T-cell (primary cell): Measurements from ENCODE around the gene DCAF12. TPM values are rescaled to one million over a fixed set of nuclear protein-coding genes. Genes with fewer than 3 reads are reported as not detected.

ENCODE experiments used
- ATAC-seq, 4 experiments: fragments of 200-7000 bp in 3 of 4; fragments of 150-1000 bp in 1 of 4; cut with Tn5 transposase; replicated peaks in 1 of 4; 1 replicate in 3 of 4; 2 replicates in 1 of 4; pipeline ENCODE4 v1.10.0; 2021; ENCODE audit warnings: moderate library complexity in 3 of 4, mild to moderate bottlenecking in 2 of 4, moderate number of reproducible peaks in 1 of 4
- CTCF ChIA-PET, 2 donors: fragments of 300-600 bp; sonication (Branson Sonifier 250); formaldehyde crosslinking; loops; one replicate each; lab custom pipeline; 2022; ENCODE audit warnings: antibody characterized with exemption in 2 of 2; lab: Charles Lee
- POLR2A ChIA-PET, 2 donors: fragments of 300-600 bp; sonication (Branson Sonifier 250); formaldehyde crosslinking; loops; one replicate each; lab custom pipeline; 2022; ENCODE audit warnings: antibody characterized with exemption in 2 of 2; lab: Charles Lee
- DNase-seq, 35 experiments: peaks; one replicate each; pipeline versions ENCODE4 v3.0.0 to v3.0.0-alpha.2; 2013 to 2023
- H3K27ac ChIP-seq: one replicate; pipeline ENCODE4 v1.5.1; 2013; ENCODE audit warnings: low read length
- H3K27me3 ChIP-seq, 2 experiments: replicated peaks in 1 of 2; 1 replicate in 1 of 2; 2 replicates in 1 of 2; pipeline versions ENCODE4 v1.6.1 to v1.7.0; 2013; ENCODE audit warnings: low read length in 1 of 2, mixed read lengths in 1 of 2; ENCODE audit not compliant: control insufficient read depth in 2 of 2, insufficient read depth in 2 of 2; ENCODE audit errors: extremely low read depth in 1 of 2
- H3K36me3 ChIP-seq, 2 donors: 1 replicate in 1 of 2; 2 replicates in 1 of 2; pipeline versions ENCODE4 v1.6.1 to v1.7.0; 2013; ENCODE audit warnings: low read length in 1 of 2; ENCODE audit not compliant: control insufficient read depth in 2 of 2, insufficient read depth in 1 of 2; ENCODE audit errors: extremely low read depth in 1 of 2
- H3K4me1 ChIP-seq, 2 experiments: 1 replicate in 1 of 2; 2 replicates in 1 of 2; pipeline versions ENCODE4 v1.6.1 to v1.7.0; 2013; ENCODE audit warnings: low read length in 2 of 2, mixed read lengths in 1 of 2; ENCODE audit not compliant: insufficient read depth in 2 of 2, control insufficient read depth in 1 of 2; ENCODE audit errors: extremely low read depth in 1 of 2
- H3K4me3 ChIP-seq, 2 donors: 1 replicate in 1 of 2; 2 replicates in 1 of 2; pipeline versions ENCODE4 v1.5.1 to v1.7.0; 2013; ENCODE audit warnings: mild to moderate bottlenecking in 2 of 2, low read length in 1 of 2, moderate library complexity in 1 of 2; ENCODE audit not compliant: control insufficient read depth in 1 of 2; ENCODE audit errors: extremely low read depth in 1 of 2
- H3K9me3 ChIP-seq: 2 replicates; pipeline ENCODE4 v1.7.0; 2013
- H3K27ac Mint-ChIP-seq, 2 donors: one replicate each; pipeline ENCODE4 v1.8.0; 2020 to 2021; ENCODE audit warnings: mild to moderate bottlenecking in 2 of 2, mixed read lengths in 2 of 2
- H3K27me3 Mint-ChIP-seq, 2 donors: one replicate each; pipeline ENCODE4 v1.8.0; 2021 to 2022; ENCODE audit warnings: mixed read lengths in 2 of 2
- H3K36me3 Mint-ChIP-seq: one replicate; pipeline ENCODE4 v1.8.0; 2021; ENCODE audit warnings: mixed read lengths
- H3K4me1 Mint-ChIP-seq, 3 donors: one replicate each; pipeline ENCODE4 v1.8.0; 2020 to 2022; ENCODE audit warnings: mixed read lengths in 3 of 3, mild to moderate bottlenecking in 1 of 3
- H3K4me3 Mint-ChIP-seq, 3 donors: one replicate each; pipeline ENCODE4 v1.8.0; 2020 to 2022; ENCODE audit warnings: mild to moderate bottlenecking in 3 of 3, mixed read lengths in 3 of 3, moderate library complexity in 3 of 3
- H3K9me3 Mint-ChIP-seq, 3 donors: one replicate each; pipeline ENCODE4 v1.8.0; 2020 to 2022; ENCODE audit warnings: mixed read lengths in 3 of 3
- WGBS: methylation state at CpG from one replicate; pipeline ENCODE4 v1.1.5; 2013; ENCODE audit warnings: missing lambda C conversion rate; ENCODE audit not compliant: insufficient coverage; 5-methylcytosine and 5-hydroxymethylcytosine counted together
- total RNA-seq, 35 experiments: library from RNA in 6 of 35; stranded (reverse) in 6 of 35; fragments of 120-200 nt in 1 of 35; gene quantifications; one replicate each; pipeline versions ENCODE4 v1.2.1 to v1.2.4 and lab custom pipeline; 2013 to 2026

The DCAF12 gene
- total RNA-seq, 5 donors from 2014 or later (not counting 1 experiment from before 2014, with no cell fraction given): 15.5 to 29.1 (median 23.3) TPM

GRCh38 chr9:34049630-34050384, 76.7 kb downstream of the DCAF12 start:
- ATAC-seq (no peak), DNase-seq (peak in 1 of 35 experiments; percentile 14)
- Histone ChIP-seq H3K4me1 (peaks cover 18 to 21% of the 10 kb centered on the region in 2 experiments), H3K36me3 (no peaks in the 10 kb centered on the region), H3K9me3 (no peaks in the 10 kb centered on the region), H3K4me3 (peak overlapping the region; percentile 90 to 92), H3K27me3 (no peaks in the 10 kb centered on the region), H3K27ac (peak overlapping the region; percentile 88)
- ChIA-PET POLR2A (interaction anchor here (0.5 to 0.6 kb wide), 4 partner anchors 37 to 122 kb away, joined by 3 to 8 read pairs (median 4); no protein-coding TSS in a partner anchor), CTCF (interaction anchor here (0.6 to 1.4 kb wide), 4 partner anchors 20 to 108 kb away, joined by 3 to 12 read pairs (median 6); no protein-coding TSS in a partner anchor)
- Mint-ChIP-seq H3K27ac (peak overlapping the region; percentile 99 to 100), H3K27me3 (peaks cover 0 to 2% of the 10 kb centered on the region in 2 donors), H3K9me3 (no peaks in the 10 kb centered on the region), H3K4me1 (peaks cover 25 to 36% (median 34%) of the 10 kb centered on the region in 3 donors), H3K4me3 (peak overlapping the region; percentile 97 to 99 (median 97)), H3K36me3 (peaks cover 3% of the 10 kb centered on the region)
- WGBS: 100% methylated on average over 3 of the region's 18 CpGs

GRCh38 chr9:34048727-34049629, 77.5 kb downstream of the DCAF12 start, which contains the start of gene UBAP2:
TSS of gene UBAP2 (minus strand) at chr9:34048887. CDS start at chr9:34017148, 31,739 bp downstream.
- ATAC-seq (peak; percentile 85 to 88 (median 87)), DNase-seq (peak; percentile 92 to 99 (median 96))
- H3K4me1 ChIP-seq: peaks cover 18 to 21% of the 10 kb centered on the region in 2 experiments
- no peaks in the 10 kb centered on the region for H3K27me3 ChIP-seq
- ChIA-PET POLR2A (interaction anchor here (0.5 to 0.8 kb wide), 6 partner anchors 36 to 1113 kb away, joined by 3 to 8 read pairs (median 3); partner anchors contain the start of gene UNC13B (in 1 of the 2)), CTCF (interaction anchor here (0.5 to 1.4 kb wide), 5 partner anchors 19 to 147 kb away, joined by 3 to 10 read pairs (median 5); no protein-coding TSS in a partner anchor)
- under 1% methylated on average over 48 of the region's 70 CpGs for WGBS
- Mint-ChIP-seq H3K36me3 (peaks cover 3% of the 10 kb centered on the region), H3K4me3 (peak within 1 kb of the TSS; percentile 97 to 99 (median 97)), H3K27ac (peak within 1 kb of the TSS; percentile 99 to 100), H3K27me3 (peaks cover 0 to 2% of the 10 kb centered on the region in 2 donors), H3K9me3 (no peaks in the 10 kb centered on the region), H3K4me1 (peaks cover 25 to 36% (median 34%) of the 10 kb centered on the region in 3 donors)
- H3K27ac ChIP-seq: peak within 1 kb of the TSS; percentile 88
- no peaks in the 10 kb centered on the region for H3K36me3 ChIP-seq
- H3K4me3 ChIP-seq: peak within 1 kb of the TSS; percentile 90 to 92
- no peaks in the 10 kb centered on the region for H3K9me3 ChIP-seq

GRCh38 chr9:34047864-34048726, 78.4 kb downstream of the DCAF12 start:
- H3K27me3 Mint-ChIP-seq: peaks cover 0 to 2% of the 10 kb centered on the region in 2 donors
- no peaks in the 10 kb centered on the region for H3K9me3 ChIP-seq
- H3K36me3 ChIP-seq: no peaks in the 10 kb centered on the region
- CTCF ChIA-PET: interaction anchor here in 1 of 2 donors (0.5 to 0.6 kb wide), 2 partner anchors 38 to 148 kb away, joined by 5 to 10 read pairs; no protein-coding TSS in a partner anchor
- H3K27me3 ChIP-seq: no peaks in the 10 kb centered on the region
- H3K27ac ChIP-seq: peak overlapping the region; percentile 88
- POLR2A ChIA-PET: interaction anchor here (0.6 to 0.8 kb wide), 4 partner anchors 10 to 1114 kb away, joined by 3 to 12 read pairs (median 4); partner anchors contain the start of gene UNC13B (in 1 of the 2)
- 0% methylated on average over 15 of the region's 29 CpGs for WGBS
- ATAC-seq: peak; percentile 5 to 20 (median 11)
- H3K36me3 Mint-ChIP-seq: peaks cover 3% of the 10 kb centered on the region
- H3K4me3 Mint-ChIP-seq: peak overlapping the region; percentile 97 to 99 (median 97)
- DNase-seq: peak in 31 of 35 experiments; percentile 4 to 55 (median 20)
- no peaks in the 10 kb centered on the region for H3K9me3 Mint-ChIP-seq
- peaks cover 25 to 36% (median 34%) of the 10 kb centered on the region in 3 donors for H3K4me1 Mint-ChIP-seq
- peak overlapping the region; percentile 99 to 100 for H3K27ac Mint-ChIP-seq
- H3K4me1 ChIP-seq: peaks cover 18 to 21% of the 10 kb centered on the region in 2 experiments
- H3K4me3 ChIP-seq: peak overlapping the region; percentile 90 to 92

- peaks cover 0 to 3% of the 10 kb centered on the region in 2 donors for H3K36me3 ChIP-seq
- H3K4me3 Mint-ChIP-seq: peak overlapping the region; percentile 97 to 99 (median 97)
- ChIA-PET POLR2A (no interaction called here), CTCF (interaction anchor here in 1 of 2 donors (0.5 kb wide), 1 partner anchor 233 kb away, joined by 5 read pairs; no protein-coding TSS in a partner anchor)
- H3K27ac Mint-ChIP-seq: peak overlapping the region; percentile 19 to 48
- peaks cover 29 to 39% (median 34%) of the 10 kb centered on the region in 3 donors for H3K4me1 Mint-ChIP-seq
- no peaks in the 10 kb centered on the region for H3K9me3 Mint-ChIP-seq
- H3K36me3 Mint-ChIP-seq: peaks cover 3% of the 10 kb centered on the region
- H3K9me3 ChIP-seq: no peaks in the 10 kb centered on the region
- no peak for ATAC-seq
- H3K27ac ChIP-seq: no peak overlapping the region
- no peaks in the 10 kb centered on the region for H3K27me3 ChIP-seq
- WGBS: 40% methylated on average over 1 of the region's 5 CpGs
- H3K27me3 Mint-ChIP-seq: peaks cover 0 to 2% of the 10 kb centered on the region in 2 donors
- no peak overlapping the region for H3K4me3 ChIP-seq
- peaks cover 18 to 21% of the 10 kb centered on the region in 2 experiments for H3K4me1 ChIP-seq
- peak in 1 of 35 experiments; percentile 20 for DNase-seq
Measured at GRCh38 chr9:34046784-34047379, 79.6 kb downstream of the DCAF12 start.

- peaks cover 3% of the 10 kb centered on the region for H3K36me3 Mint-ChIP-seq
- H3K4me1 ChIP-seq: peaks cover 18 to 21% of the 10 kb centered on the region in 2 experiments
- peak overlapping the region in 1 of 3 donors; percentile 2 for H3K4me3 Mint-ChIP-seq
- POLR2A ChIA-PET: interaction anchor here in 1 of 2 donors (0.6 kb wide), 1 partner anchor 31 kb away, joined by 3 read pairs; no protein-coding TSS in a partner anchor
- no peak overlapping the region for H3K27ac Mint-ChIP-seq
- ATAC-seq (no peak), DNase-seq (no peak)
- H3K27me3 Mint-ChIP-seq: peaks cover 0 to 2% of the 10 kb centered on the region in 2 donors
- H3K4me3 ChIP-seq: no peak overlapping the region
- peaks cover 29 to 39% (median 34%) of the 10 kb centered on the region in 3 donors for H3K4me1 Mint-ChIP-seq
- H3K9me3 ChIP-seq: no peaks in the 10 kb centered on the region
- H3K27ac ChIP-seq: no peak overlapping the region
- H3K27me3 ChIP-seq: no peaks in the 10 kb centered on the region
- 70% methylated on average over 3 of the region's 3 CpGs for WGBS
- CTCF ChIA-PET: no interaction called here
- H3K9me3 Mint-ChIP-seq: no peaks in the 10 kb centered on the region
- H3K36me3 ChIP-seq: peaks cover 0 to 3% of the 10 kb centered on the region in 2 donors
Measured at GRCh38 chr9:34045903-34046302, 80.6 kb downstream of the DCAF12 start.
